ENCODE results near the gene POLL.
A peak's percentile ranks its signal among the peaks of the same experiment; 100 is the strongest.
"Not testable (repeated sequence)": the region's sequence is repeated elsewhere in the genome, so short reads cannot be mapped to it uniquely, and the experiment has no call there.

The POLL gene

GRCh38 chr10:101587725-101588653 is at the start of gene POLL, which contains the start of gene DPCD:
POLL (minus strand) TSS chr10:101588257; CDS start chr10:101587360, 897 bp downstream.
DPCD (plus strand) TSS chr10:101588321; CDS start chr10:101588337, 16 bp downstream.
- no peaks in the 10 kb centered on the region for H3K9me2 ChIP-seq (replicated peaks; ENCODE audit: insufficient read depth, low read length)
- no peaks in the 10 kb centered on the region for H3K36me3 ChIP-seq (ENCODE audit: low read length)
- H4K20me1 ChIP-seq (ENCODE audit: low read depth, low read length): no peaks in the 10 kb centered on the region
- TF ChIP-seq CTCF (IDR thresholded peaks at IDR 0.05; ENCODE audit: insufficient read depth, low read length, poor library complexity, severe bottlenecking): no peak
- TF ChIP-seq EZH2phosphoT487 (conservative IDR thresholded peaks at IDR 0.05; ENCODE audit: low read length): no peak
- peak within 1 kb of the TSS; percentile 94 for H2AFZ ChIP-seq (ENCODE audit: low read depth, low read length, severe bottlenecking)
- H3K9ac ChIP-seq (ENCODE audit: low read length): peak within 1 kb of the TSS; percentile 75
- peak within 1 kb of the TSS; percentile 73 for H3K4me2 ChIP-seq (ENCODE audit: low read depth, low read length, poor library complexity, severe bottlenecking)
- no peaks in the 10 kb centered on the region for H3K9me3 ChIP-seq (ENCODE audit: insufficient read depth, low read length)
- no peaks in the 10 kb centered on the region for H3F3A ChIP-seq (ENCODE audit: insufficient read depth)
- H3K79me2 ChIP-seq (ENCODE audit: insufficient read depth, low read length): no peaks in the 10 kb centered on the region
- no peaks in the 10 kb centered on the region for H3K27me3 ChIP-seq (ENCODE audit: low read length)
- H3K27ac ChIP-seq (ENCODE audit: low read depth, low read length): no peak within 1 kb of the TSS
- peak within 1 kb of the TSS; percentile 88 for H3K4me3 ChIP-seq (ENCODE audit: insufficient read depth, low read length, poor library complexity, severe bottlenecking)

GRCh38 chr10:101633510-101633909 is 45.5 kb upstream of the POLL start:
- not testable (repeated sequence) for H4K20me1 ChIP-seq (ENCODE audit: low read depth, low read length); H3K27me3 ChIP-seq (ENCODE audit: low read length); H3K27ac ChIP-seq (ENCODE audit: low read depth, low read length); H3F3A ChIP-seq (ENCODE audit: insufficient read depth); H3K9ac ChIP-seq (ENCODE audit: low read length); H3K36me3 ChIP-seq (ENCODE audit: low read length); H3K4me2 ChIP-seq (ENCODE audit: low read depth, low read length, poor library complexity, severe bottlenecking); H2AFZ ChIP-seq (ENCODE audit: low read depth, low read length, severe bottlenecking); H3K4me3 ChIP-seq (ENCODE audit: insufficient read depth, low read length, poor library complexity, severe bottlenecking); H3K9me2 ChIP-seq (replicated peaks; ENCODE audit: insufficient read depth, low read length); H3K79me2 ChIP-seq (ENCODE audit: insufficient read depth, low read length); H3K9me3 ChIP-seq (ENCODE audit: insufficient read depth, low read length)

GRCh38 chr10:101631821-101632475 is 43.9 kb upstream of the POLL start:
- H3K9ac ChIP-seq (ENCODE audit: low read length): no peak overlapping the region
- H3F3A ChIP-seq (ENCODE audit: insufficient read depth): no peaks in the 10 kb centered on the region
- no peaks in the 10 kb centered on the region for H3K27me3 ChIP-seq (ENCODE audit: low read length)
- peaks cover 8% of the 10 kb centered on the region; the same call in 1 of the 2 replicates for H3K79me2 ChIP-seq (ENCODE audit: insufficient read depth, low read length)
- H3K4me3 ChIP-seq (ENCODE audit: insufficient read depth, low read length, poor library complexity, severe bottlenecking): no peak overlapping the region
- H4K20me1 ChIP-seq (ENCODE audit: low read depth, low read length): 0 out of 2 replicates have a peak, but pooled peaks cover 3% of the 10 kb centered on the region
- no peak overlapping the region for H3K4me2 ChIP-seq (ENCODE audit: low read depth, low read length, poor library complexity, severe bottlenecking)
- H3K9me3 ChIP-seq (ENCODE audit: insufficient read depth, low read length): no peaks in the 10 kb centered on the region
- H3K27ac ChIP-seq (ENCODE audit: low read depth, low read length): no peak overlapping the region
- no peaks in the 10 kb centered on the region for H3K9me2 ChIP-seq (replicated peaks; ENCODE audit: insufficient read depth, low read length)
- no peak overlapping the region for H2AFZ ChIP-seq (ENCODE audit: low read depth, low read length, severe bottlenecking)
- TF ChIP-seq EZH2phosphoT487 (conservative IDR thresholded peaks at IDR 0.05; ENCODE audit: low read length) (no peak), CTCF (IDR thresholded peaks at IDR 0.05; ENCODE audit: insufficient read depth, low read length, poor library complexity, severe bottlenecking) (no peak)
- H3K36me3 ChIP-seq (ENCODE audit: low read length): no peaks in the 10 kb centered on the region

GRCh38 chr10:101630633-101630920 is 42.5 kb upstream of the POLL start:
- Histone ChIP-seq H3K79me2 (ENCODE audit: insufficient read depth, low read length) (peaks cover 8% of the 10 kb centered on the region; the same call in 1 of the 2 replicates), H3K9me2 (replicated peaks; ENCODE audit: insufficient read depth, low read length) (no peaks in the 10 kb centered on the region), H4K20me1 (ENCODE audit: low read depth, low read length) (0 out of 2 replicates have a peak, but pooled peaks cover 3% of the 10 kb centered on the region), H3K27ac (ENCODE audit: low read depth, low read length) (no peak overlapping the region), H3K36me3 (ENCODE audit: low read length) (no peaks in the 10 kb centered on the region), H2AFZ (ENCODE audit: low read depth, low read length, severe bottlenecking) (no peak overlapping the region), H3K4me2 (ENCODE audit: low read depth, low read length, poor library complexity, severe bottlenecking) (no peak overlapping the region), H3K9me3 (ENCODE audit: insufficient read depth, low read length) (no peaks in the 10 kb centered on the region), H3K27me3 (ENCODE audit: low read length) (no peaks in the 10 kb centered on the region), H3K9ac (ENCODE audit: low read length) (no peak overlapping the region), H3F3A (ENCODE audit: insufficient read depth) (no peaks in the 10 kb centered on the region), H3K4me3 (ENCODE audit: insufficient read depth, low read length, poor library complexity, severe bottlenecking) (no peak overlapping the region)
- no peak for TF ChIP-seq CTCF (IDR thresholded peaks at IDR 0.05; ENCODE audit: insufficient read depth, low read length, poor library complexity, severe bottlenecking)

All from SU-DHL-6 (cell line).